Right renal cortex interstitium (tissue), 3 donors: ENCODE results near the gene RFX1. TPM values are rescaled to one million over a fixed set of nuclear protein-coding genes. Genes with fewer than 3 reads are reported as not detected.
"Not testable (repeated sequence)": the region's sequence is repeated elsewhere in the genome, so short reads cannot be mapped to it uniquely, and the experiment has no call there.

Source experiments
- DNase-seq, 3 donors: peaks; one replicate each; pipeline ENCODE4 v3.0.0-alpha.2; 2013; ENCODE audit warnings: low read depth in 3 of 3, low spot score in 2 of 3
- polyA plus RNA-seq, 3 donors: library from polyadenylated mRNA; unstranded; fragments of 120-200 nt; gene quantifications; one replicate each; pipeline ENCODE4 v1.2.1, GENCODE V29; 2013; ENCODE audit not compliant: insufficient read length in 3 of 3

The RFX1 gene
- polyA plus RNA-seq, 3 donors: 7.4 to 9.3 (median 7.8) TPM

GRCh38 chr19:13980340-13980739, 25.8 kb downstream of the RFX1 start:
- no peak for DNase-seq

DNA sequence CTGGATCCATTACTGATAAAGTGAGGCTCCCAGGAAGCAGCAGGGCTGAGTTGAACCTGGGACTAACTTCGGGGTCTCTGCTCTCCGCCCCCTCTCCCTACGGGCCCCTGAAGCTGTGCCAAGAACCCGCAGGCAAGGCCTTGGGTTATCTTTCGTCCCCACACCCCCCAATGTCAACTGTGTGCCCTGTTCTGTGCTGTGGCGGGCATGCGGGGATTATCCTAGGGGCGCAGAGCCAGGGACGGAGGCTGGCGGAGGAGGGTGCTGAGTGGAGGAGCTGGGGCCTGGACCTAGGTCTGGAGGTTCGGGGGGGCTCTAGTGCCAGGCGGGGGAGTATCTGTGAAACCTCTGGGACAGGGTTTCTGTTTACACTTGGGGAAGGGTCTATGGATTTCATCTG, 26.4 kb downstream of the RFX1 start:
- no peak for DNase-seq

- no peak for DNase-seq
These were observed 26.9 kb downstream of the RFX1 start for GRCh38 chr19:13979244-13979615.

DNA sequence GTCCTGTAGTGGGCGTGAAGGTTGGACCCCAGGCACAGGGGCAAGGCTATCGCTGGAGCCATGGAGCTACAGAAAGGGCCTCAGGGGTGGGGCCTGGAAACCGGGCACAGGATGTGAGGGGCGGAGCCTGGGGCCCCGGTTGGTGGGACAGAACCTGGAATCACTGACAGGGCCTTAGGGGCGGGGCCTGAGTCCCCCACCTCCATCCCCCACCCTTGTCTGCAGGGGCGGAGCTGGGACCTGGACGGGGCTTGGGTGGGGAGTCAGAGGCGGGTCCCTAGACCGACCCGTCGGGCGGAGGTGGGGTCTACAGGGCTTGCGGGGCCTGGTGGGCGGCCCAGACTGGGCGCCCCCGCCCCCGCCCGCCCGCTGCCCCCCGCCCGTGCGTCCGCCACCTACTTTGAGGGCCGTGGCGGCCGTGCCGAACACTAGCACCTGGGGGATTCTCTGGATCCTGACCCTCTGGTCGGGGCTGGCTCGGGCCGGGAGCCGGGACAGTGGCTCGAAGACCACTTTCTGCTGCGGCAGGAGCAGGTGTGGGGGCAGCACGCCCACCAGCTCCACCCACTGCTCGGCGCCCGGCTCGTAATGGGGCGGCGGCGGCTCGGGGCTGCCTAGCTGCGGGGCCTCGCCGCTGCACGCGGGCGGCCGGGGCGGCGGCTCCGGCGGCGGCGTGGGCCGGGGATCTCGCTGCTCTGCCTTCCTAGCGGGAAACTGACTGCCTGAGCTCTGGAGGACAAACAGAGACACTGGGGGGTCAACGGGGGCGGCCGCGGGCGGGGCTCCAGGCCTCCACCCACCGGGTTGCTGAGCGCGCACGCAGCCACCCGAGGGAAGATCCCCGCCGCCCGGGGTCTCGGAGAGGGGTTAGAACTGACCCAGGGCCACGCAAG, 27.5 kb downstream of the RFX1 start:
- DNase-seq: peak in 1 of 3 donors; percentile 59

- no peak for DNase-seq
These were observed 28.3 kb downstream of the RFX1 start for GRCh38 chr19:13977803-13978202.

- no peak for DNase-seq
These were observed 29.7 kb downstream of the RFX1 start for GRCh38 chr19:13976446-13976845.

DNA sequence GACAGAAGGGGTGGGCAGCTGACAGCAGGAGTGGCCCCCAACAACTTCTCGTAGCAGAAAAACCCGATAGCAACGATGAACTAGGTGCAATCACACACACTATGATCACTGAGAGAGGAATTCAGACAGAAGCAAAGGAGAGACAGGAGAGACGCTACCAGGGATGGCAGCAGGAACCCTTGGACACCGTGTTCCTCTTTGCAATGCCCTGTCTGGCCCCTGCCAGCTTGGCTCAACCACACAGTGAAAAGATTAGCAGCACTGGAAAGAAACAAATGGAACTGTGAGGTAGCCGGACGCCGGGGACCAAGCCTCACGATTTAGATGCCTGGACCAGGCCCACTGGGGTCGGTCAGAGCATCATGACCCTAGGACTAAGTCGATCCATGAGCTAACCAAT, 30.2 kb downstream of the RFX1 start:
- no peak for DNase-seq

- no peak for DNase-seq
These were observed 32.0 kb downstream of the RFX1 start for GRCh38 chr19:13974073-13974472.

DNA sequence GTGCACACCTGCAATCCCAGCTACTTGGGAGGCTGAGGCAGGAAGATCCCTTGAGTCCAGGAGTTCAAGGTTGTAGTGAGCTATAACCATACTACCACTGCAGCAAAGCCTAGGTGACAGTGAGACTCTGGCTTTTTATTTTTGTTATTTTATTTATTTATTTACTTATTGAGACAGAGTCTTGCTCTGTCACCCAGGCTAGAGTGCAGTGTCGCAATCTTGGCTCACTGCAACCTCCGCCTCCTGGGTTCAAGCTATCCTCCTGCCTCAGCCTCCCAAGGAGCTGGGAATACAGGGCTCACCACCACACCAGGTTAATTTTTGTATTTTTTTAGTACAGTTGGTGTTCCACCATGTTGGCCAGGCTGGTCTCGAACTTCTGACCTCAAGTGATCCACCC, 32.6 kb downstream of the RFX1 start:
- DNase-seq: not testable (repeated sequence)

DNA sequence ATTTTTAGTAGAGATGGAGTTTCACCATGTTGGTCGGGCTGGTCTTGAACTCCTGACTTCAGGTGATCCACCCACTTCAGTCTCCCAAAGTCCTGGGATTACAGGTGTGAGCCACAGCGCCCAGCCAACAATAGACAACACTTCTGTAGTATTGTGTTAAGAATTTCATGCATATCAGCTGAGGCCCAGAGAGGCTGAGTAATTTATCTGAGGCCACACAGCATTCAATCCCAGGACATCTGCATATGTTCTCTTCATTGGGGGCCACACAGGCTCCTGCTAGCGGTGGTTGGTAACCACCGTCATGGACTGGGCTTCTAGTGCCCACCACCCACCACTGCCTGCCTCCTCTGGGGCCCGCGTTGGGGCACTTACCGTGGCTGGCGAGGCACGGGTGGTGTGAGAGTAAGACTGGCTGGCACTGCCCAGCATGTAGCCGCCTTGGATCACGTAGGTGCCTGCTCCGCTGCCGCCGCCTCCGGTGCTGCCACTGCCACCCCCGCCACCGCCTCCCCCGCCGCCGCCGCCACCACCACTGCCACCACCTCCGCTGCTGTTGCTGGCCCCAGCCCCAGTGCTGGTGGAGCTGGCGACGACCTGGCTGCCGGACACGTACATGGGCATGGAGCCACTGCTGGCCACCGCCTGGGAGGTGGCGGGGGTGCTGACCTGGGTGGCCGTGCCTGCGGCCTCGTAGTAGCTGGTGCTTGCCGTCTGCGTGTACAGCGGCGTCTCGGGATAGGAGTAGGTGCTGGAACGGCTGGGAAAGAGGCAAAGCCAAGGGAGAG, 33.6 kb downstream of the RFX1 start:
- DNase-seq: no peak

DNA sequence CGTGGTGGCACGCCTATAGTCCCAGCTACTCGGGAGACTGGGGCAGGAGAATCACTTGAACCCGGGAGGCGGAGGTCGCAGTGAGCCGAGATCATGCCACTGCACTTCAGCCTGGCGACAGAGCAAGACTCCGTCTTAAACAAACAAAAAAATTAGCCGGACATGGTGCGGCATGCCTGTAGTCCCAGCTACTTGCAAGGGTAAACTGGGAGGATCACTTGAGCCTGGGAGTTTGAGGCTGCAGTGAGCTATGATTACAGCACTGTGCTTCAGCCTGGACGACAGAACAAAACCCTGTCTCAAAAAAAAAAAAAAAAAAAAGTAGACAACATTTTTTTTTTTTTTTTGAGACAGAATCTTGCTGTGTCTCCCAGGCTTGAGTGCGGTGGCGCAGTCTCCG, 34.3 kb downstream of the RFX1 start:
- DNase-seq: not testable (repeated sequence)

- DNase-seq: no peak
These were observed 36.2 kb downstream of the RFX1 start for GRCh38 chr19:13969897-13970296.

DNA sequence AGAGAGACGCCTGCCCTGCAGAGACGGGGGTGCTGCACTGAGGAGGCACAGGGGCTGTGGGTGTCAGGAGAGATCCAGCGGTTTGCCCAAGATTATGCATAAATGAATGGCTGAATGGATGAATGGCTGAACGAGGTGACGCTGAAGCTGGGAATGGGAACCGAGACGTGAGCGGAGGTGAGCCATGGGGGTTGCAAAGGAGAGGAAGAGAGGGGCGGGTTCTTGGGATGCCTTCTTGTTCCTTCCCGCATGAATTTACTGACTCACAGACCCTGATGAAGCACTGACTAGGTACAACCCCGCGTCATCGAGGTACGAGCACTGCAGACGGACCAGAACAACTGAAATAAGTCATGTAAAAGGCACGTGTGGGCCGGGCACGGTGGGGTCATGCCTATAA, 37.1 kb downstream of the RFX1 start:
- DNase-seq: no peak

GRCh38 chr19:13968383-13968935, 37.7 kb downstream of the RFX1 start:
- no peak for DNase-seq

DNA sequence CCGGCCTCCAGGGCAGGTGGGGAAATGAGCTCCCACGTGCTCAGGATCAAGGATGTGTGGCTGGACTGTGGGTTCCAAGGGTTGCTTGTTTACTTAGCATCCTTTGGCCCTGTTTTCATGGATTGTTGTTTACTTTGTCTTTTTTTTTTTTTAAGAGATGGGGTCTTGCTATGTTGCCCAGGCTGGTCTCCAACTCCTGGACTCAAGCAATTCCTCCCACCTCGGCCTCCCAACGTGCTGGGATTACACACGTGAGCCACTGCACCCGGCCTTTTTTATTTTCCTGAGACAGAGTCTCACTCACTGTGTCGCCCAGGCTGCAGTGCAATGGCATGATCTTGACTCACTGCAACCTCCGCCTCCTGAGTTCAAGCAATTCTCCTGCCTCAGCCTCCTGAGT, 38.9 kb downstream of the RFX1 start:
- DNase-seq: not testable (repeated sequence)

DNA sequence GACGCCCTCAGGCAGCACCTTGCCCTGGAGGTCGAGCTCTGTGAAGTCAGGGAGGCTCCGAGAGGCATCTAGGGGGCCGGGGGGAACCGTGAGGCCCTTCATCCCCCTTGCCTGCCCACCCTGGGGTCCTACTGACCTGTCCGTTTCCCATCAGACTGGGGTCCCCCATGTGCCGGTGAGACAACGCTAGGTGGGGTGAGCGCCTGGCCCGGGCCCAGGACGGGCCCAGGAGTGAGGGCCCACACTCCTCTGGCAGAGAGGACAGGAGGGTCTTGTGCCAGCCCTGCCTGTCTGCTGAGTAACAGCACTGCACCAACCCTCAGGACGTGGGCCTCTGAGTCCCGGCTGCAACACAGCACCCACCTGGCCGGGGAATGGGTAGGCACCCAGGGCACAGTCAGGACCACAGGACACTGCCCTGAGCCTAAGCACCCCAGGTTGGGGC, 39.4 kb downstream of the RFX1 start:
- no peak for DNase-seq

GRCh38 chr19:13965926-13966683, 40.0 kb downstream of the RFX1 start:
- DNase-seq: no peak

- DNase-seq: no peak
These were observed 40.7 kb downstream of the RFX1 start for GRCh38 chr19:13965377-13965896.

DNA sequence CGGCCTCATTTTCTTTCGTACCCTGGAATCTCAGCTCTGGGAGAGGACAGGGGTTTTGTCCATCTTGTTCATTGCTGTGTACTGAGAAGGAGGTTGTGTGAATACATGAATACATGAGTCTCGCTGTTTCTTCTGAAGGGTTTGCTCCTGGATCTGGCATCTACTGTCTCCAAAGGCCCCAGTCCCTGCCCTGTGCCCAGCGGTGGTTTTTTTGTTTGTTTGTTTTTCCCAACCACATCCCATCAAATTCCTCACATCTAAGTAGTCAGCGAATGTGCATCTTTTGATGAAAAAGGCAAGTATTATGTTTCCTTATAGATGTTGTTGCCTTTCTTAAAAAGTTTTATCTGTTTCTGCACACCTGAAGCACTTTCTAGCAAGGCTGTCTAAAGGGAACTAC, 41.3 kb downstream of the RFX1 start:
- no peak for DNase-seq

GRCh38 chr19:13963603-13964105, 42.5 kb downstream of the RFX1 start:
- DNase-seq: no peak
